ENCODE data around the gene CCSER1.
A peak's percentile ranks its signal among the peaks of the same experiment; 100 is the strongest.

CCSER1 gene

DNA sequence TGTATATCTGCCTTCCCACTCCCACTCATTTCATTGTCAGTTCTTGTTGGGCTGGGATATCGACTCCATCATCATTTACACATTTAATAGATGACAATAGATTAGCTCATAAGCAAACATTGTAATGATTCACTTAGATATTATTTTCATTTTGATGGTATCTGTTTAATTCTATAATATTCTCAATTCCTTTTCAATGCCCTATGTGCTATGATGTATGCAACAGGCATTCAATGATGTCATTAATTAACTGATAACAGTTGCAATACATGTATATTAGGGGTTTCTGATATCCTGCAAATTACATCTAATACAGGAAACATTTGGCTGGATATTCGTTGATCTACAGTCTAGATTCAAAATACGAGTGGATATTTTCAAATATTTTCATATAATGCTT, 850.5 kb downstream of the CCSER1 start:
- Histone ChIP-seq H2AK5ac (ENCODE audit: low read depth, low read length) (no peak overlapping the region), H3K23ac (ENCODE audit: low read depth, low read length, poor library complexity) (no peak overlapping the region), H3K4me1 (ENCODE audit: control insufficient read depth in 2 of 2, insufficient read depth in 1 of 2, low read depth in 1 of 2, low read length in 2 of 2) (no peaks in the 10 kb centered on the region), H2BK120ac (ENCODE audit: low read depth, low read length) (no peak overlapping the region), H3K14ac (ENCODE audit: low read length) (no peak overlapping the region), H2BK5ac (ENCODE audit: low read length) (no peak overlapping the region), H2AFZ (ENCODE audit: low read length) (no peak overlapping the region), H3K9me3 (replicated peaks in 1 of 2; ENCODE audit: control insufficient read depth in 2 of 2, insufficient read depth in 1 of 2, low read depth in 1 of 2, low read length in 2 of 2) (no peaks in the 10 kb centered on the region), H2BK15ac (ENCODE audit: low read length) (no peak overlapping the region), H4K91ac (ENCODE audit: low read depth, low read length, poor library complexity) (no peak overlapping the region), H3K36me3 (replicated peaks in 1 of 2; ENCODE audit: control insufficient read depth in 2 of 2, insufficient read depth in 2 of 2, low read length in 2 of 2) (no peaks in the 10 kb centered on the region), H3K79me1 (ENCODE audit: low read depth, low read length) (no peaks in the 10 kb centered on the region), H4K8ac (ENCODE audit: low read depth, low read length) (no peak overlapping the region), H3K27ac (replicated peaks; ENCODE audit: low read length) (no peak overlapping the region), H3K4ac (ENCODE audit: low read length) (no peak overlapping the region), H3K18ac (ENCODE audit: low read length) (no peak overlapping the region), H3K4me2 (ENCODE audit: insufficient read depth, low read length, poor library complexity, severe bottlenecking) (no peak overlapping the region), H3K4me3 (ENCODE audit: low read length in 2 of 2) (no peak overlapping the region), H3K9ac (ENCODE audit: low read depth, low read length, poor library complexity) (no peak overlapping the region), H2BK12ac (ENCODE audit: low read length) (no peak overlapping the region), H3K27me3 (ENCODE audit: control insufficient read depth in 3 of 3, insufficient read depth in 3 of 3, low read depth in 1 of 3, low read length in 3 of 3) (no peaks in the 10 kb centered on the region)
- no peak for DNase-seq (ENCODE audit: low spot score)
- no CpG with 5 or more reads among the region's 3 CpGs for WGBS, 2 donors (ENCODE audit: extremely low coverage in 2 of 2, insufficient read length in 2 of 2, insufficient replicate concordance in 1 of 2)

DNA sequence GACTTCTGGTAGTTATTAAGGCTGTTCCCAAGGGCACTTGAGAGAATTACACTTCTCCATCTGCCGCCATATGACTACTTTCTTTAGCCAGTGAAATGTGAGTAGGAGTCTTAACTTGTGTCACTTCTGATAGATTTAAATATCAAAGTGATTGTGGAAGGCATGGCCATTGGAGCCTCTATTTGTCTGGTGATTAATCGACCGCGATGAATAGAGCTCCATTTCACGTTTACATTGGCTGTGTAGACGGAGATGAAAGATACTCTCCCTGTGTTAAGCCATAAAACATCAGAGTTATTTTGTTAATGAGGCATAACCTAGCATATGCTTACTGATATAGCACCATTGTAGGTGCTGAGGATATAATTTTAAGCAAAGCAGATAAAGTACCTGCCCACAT, 852.4 kb downstream of the CCSER1 start:
- no peaks in the 10 kb centered on the region for H3K36me3 ChIP-seq (replicated peaks in 1 of 2; ENCODE audit: control insufficient read depth in 2 of 2, insufficient read depth in 2 of 2, low read length in 2 of 2)

DNA sequence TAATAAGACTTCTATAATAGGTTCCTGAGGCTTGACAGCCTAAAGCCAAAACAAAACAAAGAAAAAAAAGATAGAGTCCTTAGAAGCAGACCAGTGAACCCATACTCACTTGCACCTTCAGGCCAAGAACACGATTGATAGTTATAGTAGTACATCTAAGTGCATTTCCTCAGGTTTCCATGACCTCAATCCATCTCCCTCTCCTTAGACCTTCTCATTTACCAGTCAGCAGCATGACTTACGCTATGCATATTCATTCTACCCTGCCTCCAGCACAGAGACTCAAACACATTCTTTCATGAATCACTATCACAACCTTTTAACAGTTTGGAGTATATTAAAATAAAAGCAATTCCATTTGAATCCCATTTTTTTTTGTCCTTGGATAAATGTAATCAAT, 855.6 kb downstream of the CCSER1 start:
- Histone ChIP-seq H3K4ac (ENCODE audit: low read length) (no peak overlapping the region), H3K27me3 (ENCODE audit: control insufficient read depth in 3 of 3, insufficient read depth in 3 of 3, low read depth in 1 of 3, low read length in 3 of 3) (no peaks in the 10 kb centered on the region), H2AK5ac (ENCODE audit: low read depth, low read length) (no peak overlapping the region), H2BK5ac (ENCODE audit: low read length) (no peak overlapping the region), H3K36me3 (replicated peaks in 1 of 2; ENCODE audit: control insufficient read depth in 2 of 2, insufficient read depth in 2 of 2, low read length in 2 of 2) (no peaks in the 10 kb centered on the region), H4K91ac (ENCODE audit: low read depth, low read length, poor library complexity) (no peak overlapping the region), H3K4me2 (ENCODE audit: insufficient read depth, low read length, poor library complexity, severe bottlenecking) (no peak overlapping the region), H3K9ac (ENCODE audit: low read depth, low read length, poor library complexity) (no peak overlapping the region), H3K4me1 (ENCODE audit: control insufficient read depth in 2 of 2, insufficient read depth in 1 of 2, low read depth in 1 of 2, low read length in 2 of 2) (no peaks in the 10 kb centered on the region), H2BK12ac (ENCODE audit: low read length) (no peak overlapping the region), H3K27ac (replicated peaks; ENCODE audit: low read length) (no peak overlapping the region), H4K8ac (ENCODE audit: low read depth, low read length) (no peak overlapping the region), H3K23ac (ENCODE audit: low read depth, low read length, poor library complexity) (no peak overlapping the region), H2BK15ac (ENCODE audit: low read length) (no peak overlapping the region), H3K18ac (ENCODE audit: low read length) (no peak overlapping the region), H3K9me3 (replicated peaks in 1 of 2; ENCODE audit: control insufficient read depth in 2 of 2, insufficient read depth in 1 of 2, low read depth in 1 of 2, low read length in 2 of 2) (no peaks in the 10 kb centered on the region), H3K14ac (ENCODE audit: low read length) (no peak overlapping the region), H2AFZ (ENCODE audit: low read length) (peak overlapping the region; percentile 12), H3K4me3 (ENCODE audit: low read length in 2 of 2) (no peak overlapping the region), H3K79me1 (ENCODE audit: low read depth, low read length) (no peaks in the 10 kb centered on the region), H2BK120ac (ENCODE audit: low read depth, low read length) (no peak overlapping the region)
- DNase-seq (ENCODE audit: low spot score) = no peak
- WGBS, 2 donors (ENCODE audit: extremely low coverage in 2 of 2, insufficient read length in 2 of 2, insufficient replicate concordance in 1 of 2) = no CpG with 5 or more reads among the region's 2 CpGs

More for the DNA sequence above, 852.4 kb downstream of the CCSER1 start:
- H2BK12ac ChIP-seq (ENCODE audit: low read length) = no peak overlapping the region
- WGBS, 2 donors (ENCODE audit: extremely low coverage in 2 of 2, insufficient read length in 2 of 2, insufficient replicate concordance in 1 of 2) = no CpG with 5 or more reads among the region's 6 CpGs
- H2BK15ac ChIP-seq (ENCODE audit: low read length) = no peak overlapping the region
- no peak overlapping the region for H3K18ac ChIP-seq (ENCODE audit: low read length)
- no peak overlapping the region for H2AFZ ChIP-seq (ENCODE audit: low read length)
- H2BK5ac ChIP-seq (ENCODE audit: low read length) = no peak overlapping the region
- no peak overlapping the region for H4K91ac ChIP-seq (ENCODE audit: low read depth, low read length, poor library complexity)
- no peaks in the 10 kb centered on the region for H3K4me1 ChIP-seq (ENCODE audit: control insufficient read depth in 2 of 2, insufficient read depth in 1 of 2, low read depth in 1 of 2, low read length in 2 of 2)
- no peak for DNase-seq (ENCODE audit: low spot score)
- no peaks in the 10 kb centered on the region for H3K79me1 ChIP-seq (ENCODE audit: low read depth, low read length)
- no peak overlapping the region for H2AK5ac ChIP-seq (ENCODE audit: low read depth, low read length)
- H3K4me2 ChIP-seq (ENCODE audit: insufficient read depth, low read length, poor library complexity, severe bottlenecking) = no peak overlapping the region
- no peak overlapping the region for H3K14ac ChIP-seq (ENCODE audit: low read length)
- no peak overlapping the region for H2BK120ac ChIP-seq (ENCODE audit: low read depth, low read length)
- H3K9me3 ChIP-seq (replicated peaks in 1 of 2; ENCODE audit: control insufficient read depth in 2 of 2, insufficient read depth in 1 of 2, low read depth in 1 of 2, low read length in 2 of 2) = no peaks in the 10 kb centered on the region
- H3K4me3 ChIP-seq (ENCODE audit: low read length in 2 of 2) = no peak overlapping the region
- H3K9ac ChIP-seq (ENCODE audit: low read depth, low read length, poor library complexity) = no peak overlapping the region
- H3K27ac ChIP-seq (replicated peaks; ENCODE audit: low read length) = no peak overlapping the region
- no peaks in the 10 kb centered on the region for H3K27me3 ChIP-seq (ENCODE audit: control insufficient read depth in 3 of 3, insufficient read depth in 3 of 3, low read depth in 1 of 3, low read length in 3 of 3)
- H3K23ac ChIP-seq (ENCODE audit: low read depth, low read length, poor library complexity) = no peak overlapping the region
- no peak overlapping the region for H4K8ac ChIP-seq (ENCODE audit: low read depth, low read length)
- H3K4ac ChIP-seq (ENCODE audit: low read length) = no peak overlapping the region

DNA sequence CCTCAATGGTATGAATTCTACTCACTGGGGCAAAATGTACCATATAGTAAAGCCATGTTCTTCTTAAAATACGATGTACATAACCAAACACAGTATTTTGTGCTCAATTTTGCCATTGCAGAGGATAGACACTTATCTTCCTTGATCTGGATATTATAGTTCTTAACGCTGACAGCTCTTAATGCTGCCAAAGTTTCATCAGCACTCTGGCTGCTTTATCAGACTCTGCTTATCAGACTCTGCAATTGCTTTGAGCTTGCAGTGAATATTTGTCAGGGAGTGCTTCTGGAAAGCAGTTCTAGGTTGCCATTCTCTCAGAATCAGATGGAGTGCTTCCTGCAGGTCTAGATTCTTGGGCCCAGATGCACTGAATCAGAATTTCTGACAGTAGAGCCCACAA, 863.1 kb downstream of the CCSER1 start:
- Histone ChIP-seq H3K27ac (replicated peaks; ENCODE audit: low read length) (no peak overlapping the region), H3K4me3 (ENCODE audit: low read length in 2 of 2) (no peak overlapping the region), H3K4me1 (ENCODE audit: control insufficient read depth in 2 of 2, insufficient read depth in 1 of 2, low read depth in 1 of 2, low read length in 2 of 2) (no peaks in the 10 kb centered on the region), H2AK5ac (ENCODE audit: low read depth, low read length) (no peak overlapping the region), H3K4me2 (ENCODE audit: insufficient read depth, low read length, poor library complexity, severe bottlenecking) (no peak overlapping the region), H3K9me3 (replicated peaks in 1 of 2; ENCODE audit: control insufficient read depth in 2 of 2, insufficient read depth in 1 of 2, low read depth in 1 of 2, low read length in 2 of 2) (no peaks in the 10 kb centered on the region), H3K23ac (ENCODE audit: low read depth, low read length, poor library complexity) (no peak overlapping the region), H3K18ac (ENCODE audit: low read length) (no peak overlapping the region), H3K36me3 (replicated peaks in 1 of 2; ENCODE audit: control insufficient read depth in 2 of 2, insufficient read depth in 2 of 2, low read length in 2 of 2) (no peaks in the 10 kb centered on the region), H2AFZ (ENCODE audit: low read length) (no peak overlapping the region), H4K91ac (ENCODE audit: low read depth, low read length, poor library complexity) (no peak overlapping the region), H2BK120ac (ENCODE audit: low read depth, low read length) (no peak overlapping the region), H3K27me3 (ENCODE audit: control insufficient read depth in 3 of 3, insufficient read depth in 3 of 3, low read depth in 1 of 3, low read length in 3 of 3) (no peaks in the 10 kb centered on the region), H3K4ac (ENCODE audit: low read length) (no peak overlapping the region), H2BK12ac (ENCODE audit: low read length) (no peak overlapping the region), H3K9ac (ENCODE audit: low read depth, low read length, poor library complexity) (no peak overlapping the region), H3K14ac (ENCODE audit: low read length) (no peak overlapping the region), H2BK5ac (ENCODE audit: low read length) (no peak overlapping the region), H4K8ac (ENCODE audit: low read depth, low read length) (no peak overlapping the region), H2BK15ac (ENCODE audit: low read length) (no peak overlapping the region), H3K79me1 (ENCODE audit: low read depth, low read length) (no peaks in the 10 kb centered on the region)
- DNase-seq (ENCODE audit: low spot score) = no peak
- no CpG with 5 or more reads among the region's 2 CpGs for WGBS, 2 donors (ENCODE audit: extremely low coverage in 2 of 2, insufficient read length in 2 of 2, insufficient replicate concordance in 1 of 2)
